ENCODE data around the gene DPYSL5. TPM values are rescaled to one million over a fixed set of nuclear protein-coding genes. Genes with fewer than 3 reads are reported as not detected.

Gene DPYSL5
- total and polyA plus RNA-seq, 9 of the 15 experiments (the other 6 are each of a cell fraction or from before 2014, with no cell fraction given) = 0.06 TPM; not detected in 8

- Histone ChIP-seq H2AFZ (ENCODE audit: low read depth, low read length) (no peak overlapping the region), H3K9ac (ENCODE audit: insufficient read depth in 1 of 2, low read depth in 2 of 2, low read length in 2 of 2) (no peak overlapping the region), H3K9me3 (replicated peaks; ENCODE audit: control insufficient read depth, insufficient read depth, low read depth, low read length) (no peaks in the 10 kb centered on the region), H3K4me3 (no peak overlapping the region), H3K4me2 (ENCODE audit: insufficient read depth, low read length) (no peak overlapping the region), H3K4me1 (replicated peaks in 1 of 2; ENCODE audit: control insufficient read depth in 2 of 2, insufficient read depth in 2 of 2, low read length in 2 of 2) (peaks cover 4% of the 10 kb centered on the region in 2 experiments; a peak in 2 of 5 replicates), H3K79me2 (ENCODE audit: control insufficient read depth, insufficient read depth, low read length) (peaks cover 14% of the 10 kb centered on the region), H4K20me1 (replicated peaks; ENCODE audit: control insufficient read depth, insufficient read depth, low read length) (peaks cover 6% of the 10 kb centered on the region), H3K27me3 (ENCODE audit: control insufficient read depth in 2 of 2, insufficient read depth in 2 of 2, low read length in 2 of 2) (no peaks in the 10 kb centered on the region), H3K27ac (ENCODE audit: extremely low read depth, low read depth, low read length) (no peak overlapping the region), H3K9me1 (ENCODE audit: control insufficient read depth, insufficient read depth, low read length) (no peaks in the 10 kb centered on the region), H3K36me3 (ENCODE audit: control insufficient read depth, insufficient read depth, low read length) (peaks cover 10% of the 10 kb centered on the region)
- TF ChIP-seq E4F1 (CRISPR knock-in tag; IDR thresholded peaks at IDR 0.05; ENCODE audit: borderline replicate concordance) (no peak), POLR2A (conservative IDR thresholded peaks at IDR 0.05) (no peak), ZNF23 (CRISPR knock-in tag; IDR thresholded peaks at IDR 0.05) (no peak), EP300 (IDR thresholded peaks at IDR 0.05; ENCODE audit: low read length) (no peak), ZBED1 (IDR thresholded peaks at IDR 0.05) (no peak), SRSF7 (optimal IDR thresholded peaks at IDR 0.05; ENCODE audit: low read depth, low read length) (no peak), DDX20 (tag; IDR thresholded peaks at IDR 0.05; ENCODE audit: low read depth) (no peak), NR3C1 (CRISPR knock-in tag; IDR thresholded peaks at IDR 0.05) (no peak), HMBOX1 (IDR thresholded peaks at IDR 0.05) (no peak), ZBTB1 (CRISPR knock-in tag; IDR thresholded peaks at IDR 0.05; ENCODE audit: borderline replicate concordance, low read depth) (no peak), NFRKB (IDR thresholded peaks at IDR 0.05; ENCODE audit: low read depth) (no peak), KDM5B (IDR thresholded peaks at IDR 0.05; ENCODE audit: insufficient replicate concordance, low read depth, low read length) (no peak), HSF4 (CRISPR knock-in tag; IDR thresholded peaks at IDR 0.05; ENCODE audit: borderline replicate concordance) (no peak), ESRRA (IDR thresholded peaks at IDR 0.05; ENCODE audit: borderline replicate concordance, low read depth) (no peak), ZNF780A (CRISPR knock-in tag; IDR thresholded peaks at IDR 0.05) (no peak)
- TF ChIP-seq, protein P1, sequence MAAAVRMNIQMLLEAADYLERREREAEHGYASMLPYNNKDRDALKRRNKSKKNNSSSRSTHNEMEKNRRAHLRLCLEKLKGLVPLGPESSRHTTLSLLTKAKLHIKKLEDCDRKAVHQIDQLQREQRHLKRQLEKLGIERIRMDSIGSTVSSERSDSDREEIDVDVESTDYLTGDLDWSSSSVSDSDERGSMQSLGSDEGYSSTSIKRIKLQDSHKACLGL (CRISPR knock-in tag; IDR thresholded peaks at IDR 0.05; ENCODE audit: borderline replicate concordance, poor library complexity, severe bottlenecking) = no peak
- TF ChIP-seq, protein P2, sequence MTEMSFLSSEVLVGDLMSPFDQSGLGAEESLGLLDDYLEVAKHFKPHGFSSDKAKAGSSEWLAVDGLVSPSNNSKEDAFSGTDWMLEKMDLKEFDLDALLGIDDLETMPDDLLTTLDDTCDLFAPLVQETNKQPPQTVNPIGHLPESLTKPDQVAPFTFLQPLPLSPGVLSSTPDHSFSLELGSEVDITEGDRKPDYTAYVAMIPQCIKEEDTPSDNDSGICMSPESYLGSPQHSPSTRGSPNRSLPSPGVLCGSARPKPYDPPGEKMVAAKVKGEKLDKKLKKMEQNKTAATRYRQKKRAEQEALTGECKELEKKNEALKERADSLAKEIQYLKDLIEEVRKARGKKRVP (CRISPR knock-in tag; IDR thresholded peaks at IDR 0.05) = no peak
- no peak for DNase-seq (ENCODE audit: extremely low read depth in 1 of 4, low spot score in 3 of 4)
- intact Hi-C loops (cut with micrococcal nuclease) = no loop called here
- ChIA-PET POLR2A (no interaction called here), CTCF (ENCODE audit: low intra/inter-chr PET ratio) (no interaction called here)
- no peak for FAIRE-seq
- 64% methylated on average over 5 of the region's 5 CpGs for WGBS (ENCODE audit: insufficient coverage, low coverage, missing lambda C conversion rate)
- ATAC-seq = no peak
- no TSS peak for BruUV-seq (replicated peaks)
- in situ Hi-C loops (cut with MboI) = no loop called here
Observed at GRCh38 chr2:26991717-26992116, 143.8 kb downstream of the DPYSL5 start.

All from K562 (cell line).